Aorta (tissue), 5 donors: Measurements from ENCODE around the gene HACE1. TPM values are rescaled to one million over a fixed set of nuclear protein-coding genes. Genes with fewer than 3 reads are reported as not detected.

Experiments
- ATAC-seq: fragments of 200-7000 bp; cut with Tn5 transposase; one replicate; pipeline ENCODE4 v1.9.1; 2022; ENCODE audit warnings: moderate library complexity; ENCODE audit not compliant: low FRiP score
- DNase-seq, 2 donors: peaks; one replicate each; pipeline ENCODE4 v3.0.0-alpha.2; 2020
- H3K27ac ChIP-seq, 2 donors: one replicate each; pipeline ENCODE4 v1.5.1; 2013; ENCODE audit warnings: low read length in 2 of 2, mild to moderate bottlenecking in 2 of 2, moderate library complexity in 2 of 2, control low read depth in 1 of 2, inconsistent platforms in 1 of 2, low read depth in 1 of 2
- H3K27me3 ChIP-seq, 2 donors: one replicate each; pipeline ENCODE4 v1.6.1; 2013; ENCODE audit warnings: control low read depth in 1 of 2, low read length in 1 of 2, mild to moderate bottlenecking in 1 of 2, moderate library complexity in 1 of 2; ENCODE audit not compliant: insufficient read depth in 2 of 2, control insufficient read depth in 1 of 2
- H3K36me3 ChIP-seq, 2 donors: one replicate each; pipeline ENCODE4 v1.6.1; 2013; ENCODE audit warnings: control low read depth in 1 of 2, low read length in 1 of 2, mild to moderate bottlenecking in 1 of 2; ENCODE audit not compliant: insufficient read depth in 2 of 2, control insufficient read depth in 1 of 2
- H3K4me1 ChIP-seq, 2 donors: one replicate each; pipeline ENCODE4 v1.6.1; 2013; ENCODE audit warnings: low read length in 2 of 2, control low read depth in 1 of 2, mild to moderate bottlenecking in 1 of 2, moderate library complexity in 1 of 2; ENCODE audit not compliant: insufficient read depth in 2 of 2, control insufficient read depth in 1 of 2
- H3K4me3 ChIP-seq, 2 donors: one replicate each; pipeline ENCODE4 v1.5.1; 2013; ENCODE audit warnings: low read length in 2 of 2, control low read depth in 1 of 2, mild to moderate bottlenecking in 1 of 2
- H3K9me3 ChIP-seq: one replicate; pipeline ENCODE4 v1.6.1; 2013; ENCODE audit warnings: mild to moderate bottlenecking, low read length; ENCODE audit not compliant: control insufficient read depth
- WGBS, 2 donors: extraction: QIAGEN DNeasy Blood & Tissue Kit; methylation state at CpG; one replicate each; pipeline ENCODE4 v1.1.7; 2013; 5-methylcytosine and 5-hydroxymethylcytosine counted together
- intact Hi-C, 2 donors: fragments of 100-400 bp; cut with DNase I; formaldehyde crosslinking; loops; one replicate each; pipeline versions ENCODE4 v1.14.2 to v1.15.0; 2022
- polyA plus RNA-seq, 2 donors: library from polyadenylated mRNA; stranded (reverse); fragments of 200-250 nt; gene quantifications; one replicate each; pipeline ENCODE4 v1.2.3, GENCODE V29; 2013
- total RNA-seq, 2 donors: library from RNA; stranded (reverse); fragmentation: NEBNext Ultra II Directional; extraction: Animal tissue kit (Norgen Biotek cat#: 25700); gene quantifications; one replicate each; pipeline ENCODE4 v1.2.1, GENCODE V29; 2021
- donor health status: healthy with polysubstance abuse.
- donor health status: Bipolar disorder and iron deficiency.
- donor health status: DM: no; HTN: no; CAD: no.
- donor health status: DM: no; HTN: no; CAD: no.
- donor health status: DM: yes; HTN: yes; CAD: no.

The HACE1 gene
- total and polyA plus RNA-seq, 4 donors, result 7.8 to 24.0 (median 13.0) TPM

- Histone ChIP-seq H3K4me1 (no peaks in the 10 kb centered on the region), H3K9me3 (peaks cover 1% of the 10 kb centered on the region), H3K27me3 (no peaks in the 10 kb centered on the region), H3K4me3 (no peak overlapping the region), H3K27ac (no peak overlapping the region), H3K36me3 (no peaks in the 10 kb centered on the region)
- DNase-seq (no peak), ATAC-seq (no peak)
- intact Hi-C loops, result no loop called here
- 49 to 98% methylated on average over 1 of the region's 1 CpG for WGBS, 2 donors
Observed at GRCh38 chr6:104679971-104680370, 179.7 kb downstream of the HACE1 start.

Other genes starting within 250 kb of the HACE1 start
- gene LIN28B, start 97.2 kb upstream of the HACE1 start, total RNA-seq, result not detected
- gene LIN28B, start 97.2 kb upstream of the HACE1 start, polyA plus RNA-seq, result not detected